A549 (cell line): ENCODE results near the gene NOX3. TPM values are rescaled to one million over a fixed set of nuclear protein-coding genes. Genes with fewer than 3 reads are reported as not detected.

Source experiments
- ATAC-seq, 2 experiments: fragments of 200-7000 bp in 1 of 2; fragments of >200 bp in 1 of 2; cut with Nextera tagmentation in 1 of 2; cut with Tn5 transposase in 1 of 2; 3 replicates each; pipeline versions ENCODE4 v1.8.0 to v1.9.1; 2018 to 2020; ENCODE audit warnings: mild to moderate bottlenecking in 1 of 2, moderate library complexity in 1 of 2
- CTCF ChIA-PET: fragments of 300-600 bp; sonication (Branson Sonifier 250); formaldehyde crosslinking; extraction: SDS; loops from one replicate; lab custom pipeline; 2021; ENCODE audit warnings: antibody characterized with exemption, inconsistent platforms; lab: Yijun Ruan, JAX
- POLR2A ChIA-PET: fragments of 350-600 bp; formaldehyde crosslinking; extraction: SDS; loops from one replicate; lab custom pipeline; 2021; ENCODE audit warnings: antibody characterized with exemption, inconsistent platforms; lab: Yijun Ruan, JAX
- DNase-seq, 2 experiments: peaks; one replicate each; pipeline versions ENCODE4 v3.0.0 to v3.0.0-alpha.2; 2011 to 2016; ENCODE audit warnings: low read depth in 1 of 2, low spot score in 1 of 2
- FAIRE-seq: peaks from 2 replicates; lab custom pipeline; 2011; peaks lifted over from hg19 to GRCh38; lab: Jason Lieb, UNC
- H3K27ac ChIP-seq, 2 experiments: fragments of >200 bp; sonication (Bioruptor Twin); formaldehyde crosslinking; 3 replicates each; pipeline ENCODE4 v1.5.1; 2016 to 2017
- H3K4me1 ChIP-seq: fragments of >200 bp; sonication (Bioruptor Twin); formaldehyde crosslinking; 3 replicates; pipeline ENCODE4 v1.6.1; 2016
- H3K4me2 ChIP-seq: fragments of >200 bp; sonication (Bioruptor Twin); formaldehyde crosslinking; 3 replicates; pipeline ENCODE4 v1.6.1; 2016
- H3K4me3 ChIP-seq: fragments of >200 bp; sonication (Bioruptor Twin); formaldehyde crosslinking; 3 replicates; pipeline ENCODE4 v1.5.1; 2016
- H3K9me3 ChIP-seq: fragments of >200 bp; sonication (Bioruptor Twin); formaldehyde crosslinking; 3 replicates; pipeline ENCODE4 v1.6.1; 2016
- CBX2 ChIP-seq: fragments of 200-600 bp; sonication (generic); IDR thresholded peaks from 2 replicates; pipeline ENCODE4 v1.6.1; 2016; ENCODE audit warnings: low read depth, mild to moderate bottlenecking, borderline replicate concordance
- EHF ChIP-seq: fragments of 250-450 bp; sonication (Bioruptor Pico); IDR thresholded peaks from 2 replicates; pipeline ENCODE4 v1.5.0; 2020; ENCODE audit warnings: mild to moderate bottlenecking
- FOSB ChIP-seq: fragments of 250-450 bp; sonication (Bioruptor Pico); IDR thresholded peaks from 2 replicates; pipeline ENCODE4 v1.5.0; 2020; ENCODE audit warnings: mild to moderate bottlenecking, moderate library complexity
- FOSL2 ChIP-seq, 2 experiments: fragments of 450-650 bp in 1 of 2; fragments of >200 bp in 1 of 2; sonication (Bioruptor Twin) in 1 of 2; formaldehyde crosslinking; IDR thresholded peaks; 2 replicates each; pipeline versions ENCODE4 v1.5.0 to v1.6.1; 2016 to 2020; ENCODE audit warnings: mild to moderate bottlenecking in 1 of 2, moderate library complexity in 1 of 2
- HEYL ChIP-seq: fragments of 250-450 bp; sonication (Bioruptor Pico); IDR thresholded peaks from 2 replicates; pipeline ENCODE4 v1.8.0; 2021; ENCODE audit warnings: mild to moderate bottlenecking, moderate library complexity
- HMGXB4 ChIP-seq: fragments of 250-450 bp; sonication (Bioruptor Pico); IDR thresholded peaks from 2 replicates; pipeline ENCODE4 v1.5.0; 2021; ENCODE audit warnings: mild to moderate bottlenecking, moderate library complexity, borderline replicate concordance
- HOXB13 ChIP-seq: fragments of 250-450 bp; sonication (Bioruptor Pico); IDR thresholded peaks from 2 replicates; pipeline ENCODE4 v1.5.0; 2020; ENCODE audit warnings: low read depth, mild to moderate bottlenecking, moderate library complexity
- HOXB5 ChIP-seq: fragments of 250-450 bp; sonication (Bioruptor Pico); IDR thresholded peaks from 2 replicates; pipeline ENCODE4 v1.5.0; 2020; ENCODE audit warnings: mild to moderate bottlenecking, moderate library complexity
- JUNB ChIP-seq: fragments of >200 bp; sonication (Bioruptor Twin); formaldehyde crosslinking; IDR thresholded peaks from 2 replicates; pipeline ENCODE4 v1.6.1; 2016
- MAX ChIP-seq: IDR thresholded peaks from 2 replicates; pipeline ENCODE4 v1.6.1; 2012
- MAZ ChIP-seq: fragments of 150-350 bp; IDR thresholded peaks from 2 replicates; pipeline ENCODE4 v1.6.1; 2014; ENCODE audit warnings: antibody characterized with exemption, low read depth, low read length, borderline replicate concordance
- NFE2L2 ChIP-seq: fragments of 150-350 bp; conservative IDR thresholded peaks from 2 replicates; pipeline ENCODE4 v1.6.1; 2014; ENCODE audit warnings: low read length
- PHF8 ChIP-seq: fragments of 200-600 bp; sonication (generic); IDR thresholded peaks from 2 replicates; pipeline ENCODE4 v1.6.1; 2016; ENCODE audit warnings: low read depth, mild to moderate bottlenecking, antibody characterized with exemption, moderate library complexity, borderline replicate concordance
- POLR2A ChIP-seq: IDR thresholded peaks from 2 replicates; pipeline ENCODE4 v1.6.1; 2012; ENCODE audit warnings: mild to moderate bottlenecking, low read length
- RAD21 ChIP-seq, 2 experiments: fragments of >200 bp in 1 of 2; sonication (Bioruptor Twin) in 1 of 2; formaldehyde crosslinking in 1 of 2; IDR thresholded peaks in 1 of 2; conservative IDR thresholded peaks in 1 of 2; 2 replicates in 1 of 2; 3 replicates in 1 of 2; pipeline ENCODE4 v1.6.1; 2012 to 2018; ENCODE audit warnings: inconsistent platforms in 1 of 2
- SREBF2 ChIP-seq: fragments of 450-650 bp; IDR thresholded peaks from 2 replicates; pipeline ENCODE4 v1.6.1; 2014; ENCODE audit warnings: mild to moderate bottlenecking, moderate library complexity
- USF2 ChIP-seq: fragments of 450-650 bp; IDR thresholded peaks from 2 replicates; pipeline ENCODE4 v1.6.1; 2014; ENCODE audit warnings: antibody characterized with exemption
- ZC3H11A ChIP-seq: fragments of 450-650 bp; IDR thresholded peaks from 2 replicates; pipeline ENCODE4 v1.6.1; 2014; ENCODE audit warnings: antibody characterized with exemption, mild to moderate bottlenecking
- ZSCAN20 ChIP-seq: fragments of 250-450 bp; sonication (Bioruptor Pico); IDR thresholded peaks from 2 replicates; pipeline ENCODE4 v1.8.0; 2022; ENCODE audit warnings: mild to moderate bottlenecking, moderate library complexity
- WGBS: methylation state at CpG from one replicate; pipeline ENCODE4 v1.1.6; 2017; ENCODE audit errors: missing lambda C conversion rate; 5-methylcytosine and 5-hydroxymethylcytosine counted together
- polyA plus RNA-seq, 4 experiments: library from polyadenylated mRNA; depleted of rRNA in 3 of 4; stranded (reverse); fragments of >200 nt; fragmentation: RNase III in 1 of 4; extraction: RNeasy Plus Mini Kit Qiagen cat#74134 plus additional on column Dnase treatment in 1 of 4; gene quantifications; 2 replicates in 3 of 4; 3 replicates in 1 of 4; pipeline ENCODE4 v1.2.3, GENCODE V29; 2011 to 2017
- TF ChIP-seq, protein P1 (sequence below): fragments of 200-600 bp; sonication (generic); IDR thresholded peaks from 2 replicates; pipeline ENCODE4 v1.6.1; 2016; ENCODE audit warnings: antibody characterized with exemption, mild to moderate bottlenecking, moderate library complexity
- TF ChIP-seq, protein P2 (sequence below): fragments of 250-450 bp; sonication (Bioruptor Pico); IDR thresholded peaks from 2 replicates; pipeline ENCODE4 v1.5.0; 2020; ENCODE audit warnings: low read depth, mild to moderate bottlenecking, moderate library complexity
- TF ChIP-seq, protein P3 (sequence below): IDR thresholded peaks from 2 replicates; pipeline ENCODE4 v1.6.1; 2012

The NOX3 gene
- polyA plus RNA-seq, 2 of the 4 experiments (the other 2 are of a cell fraction): not detected

- TF ChIP-seq, protein P1, sequence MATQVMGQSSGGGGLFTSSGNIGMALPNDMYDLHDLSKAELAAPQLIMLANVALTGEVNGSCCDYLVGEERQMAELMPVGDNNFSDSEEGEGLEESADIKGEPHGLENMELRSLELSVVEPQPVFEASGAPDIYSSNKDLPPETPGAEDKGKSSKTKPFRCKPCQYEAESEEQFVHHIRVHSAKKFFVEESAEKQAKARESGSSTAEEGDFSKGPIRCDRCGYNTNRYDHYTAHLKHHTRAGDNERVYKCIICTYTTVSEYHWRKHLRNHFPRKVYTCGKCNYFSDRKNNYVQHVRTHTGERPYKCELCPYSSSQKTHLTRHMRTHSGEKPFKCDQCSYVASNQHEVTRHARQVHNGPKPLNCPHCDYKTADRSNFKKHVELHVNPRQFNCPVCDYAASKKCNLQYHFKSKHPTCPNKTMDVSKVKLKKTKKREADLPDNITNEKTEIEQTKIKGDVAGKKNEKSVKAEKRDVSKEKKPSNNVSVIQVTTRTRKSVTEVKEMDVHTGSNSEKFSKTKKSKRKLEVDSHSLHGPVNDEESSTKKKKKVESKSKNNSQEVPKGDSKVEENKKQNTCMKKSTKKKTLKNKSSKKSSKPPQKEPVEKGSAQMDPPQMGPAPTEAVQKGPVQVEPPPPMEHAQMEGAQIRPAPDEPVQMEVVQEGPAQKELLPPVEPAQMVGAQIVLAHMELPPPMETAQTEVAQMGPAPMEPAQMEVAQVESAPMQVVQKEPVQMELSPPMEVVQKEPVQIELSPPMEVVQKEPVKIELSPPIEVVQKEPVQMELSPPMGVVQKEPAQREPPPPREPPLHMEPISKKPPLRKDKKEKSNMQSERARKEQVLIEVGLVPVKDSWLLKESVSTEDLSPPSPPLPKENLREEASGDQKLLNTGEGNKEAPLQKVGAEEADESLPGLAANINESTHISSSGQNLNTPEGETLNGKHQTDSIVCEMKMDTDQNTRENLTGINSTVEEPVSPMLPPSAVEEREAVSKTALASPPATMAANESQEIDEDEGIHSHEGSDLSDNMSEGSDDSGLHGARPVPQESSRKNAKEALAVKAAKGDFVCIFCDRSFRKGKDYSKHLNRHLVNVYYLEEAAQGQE: no peak
- TF ChIP-seq ZSCAN20 (no peak), CBX2 (no peak), HEYL (CRISPR knock-in tag) (no peak), JUNB (no peak), HOXB13 (CRISPR knock-in tag) (no peak)
Observed at GRCh38 chr6:155486721-155487294, 31.2 kb upstream of the NOX3 start (continued).

DNA sequence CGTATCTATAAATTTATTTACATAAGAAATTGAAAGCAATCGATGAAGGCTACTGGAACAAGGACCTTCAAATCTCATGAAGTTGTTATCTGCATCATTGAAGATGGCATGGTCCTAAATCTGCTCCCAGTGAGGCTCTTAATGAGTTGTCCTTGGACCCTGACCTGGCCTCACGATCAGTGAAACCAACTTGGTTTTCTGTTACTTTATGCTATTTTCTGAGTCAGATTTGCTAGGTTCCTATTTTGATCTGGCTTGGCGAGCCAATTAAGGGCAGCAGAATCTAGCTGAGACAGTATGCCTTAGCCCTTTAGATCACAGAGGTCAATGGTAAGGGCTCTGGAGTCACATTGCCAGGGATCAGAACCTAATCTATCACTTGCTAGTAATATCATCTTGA is 30.1 kb upstream of the NOX3 start:
- peaks cover 11% of the 10 kb centered on the region; the same call in 2 of the 3 replicates for H3K9me3 ChIP-seq
- DNase-seq: no peak
- H3K4me2 ChIP-seq: no peak overlapping the region
- no peak overlapping the region for H3K4me3 ChIP-seq
- CTCF ChIA-PET: no interaction called here
- no peak for FAIRE-seq
- TF ChIP-seq FOSB (no peak), NFE2L2 (no peak), RAD21 (conservative IDR thresholded peaks at IDR 0.05 in 1 of 2, IDR thresholded peaks at IDR 0.05 in 1 of 2) (no peak), ZC3H11A (no peak), USF2 (no peak), EHF (CRISPR knock-in tag) (no peak), MAZ (no peak), HMGXB4 (CRISPR knock-in tag) (no peak), MAX (no peak), ZSCAN20 (no peak), POLR2A (no peak), HOXB5 (CRISPR knock-in tag) (no peak), PHF8 (no peak), SREBF2 (no peak), FOSL2 (IDR thresholded peaks at IDR 0.05) (no peak), FOSL2 (CRISPR knock-in tag; IDR thresholded peaks at IDR 0.05) (no peak), CBX2 (no peak)
- TF ChIP-seq, protein P2, sequence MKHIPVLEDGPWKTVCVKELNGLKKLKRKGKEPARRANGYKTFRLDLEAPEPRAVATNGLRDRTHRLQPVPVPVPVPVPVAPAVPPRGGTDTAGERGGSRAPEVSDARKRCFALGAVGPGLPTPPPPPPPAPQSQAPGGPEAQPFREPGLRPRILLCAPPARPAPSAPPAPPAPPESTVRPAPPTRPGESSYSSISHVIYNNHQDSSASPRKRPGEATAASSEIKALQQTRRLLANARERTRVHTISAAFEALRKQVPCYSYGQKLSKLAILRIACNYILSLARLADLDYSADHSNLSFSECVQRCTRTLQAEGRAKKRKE (CRISPR knock-in tag): no peak
- TF ChIP-seq, protein P3, sequence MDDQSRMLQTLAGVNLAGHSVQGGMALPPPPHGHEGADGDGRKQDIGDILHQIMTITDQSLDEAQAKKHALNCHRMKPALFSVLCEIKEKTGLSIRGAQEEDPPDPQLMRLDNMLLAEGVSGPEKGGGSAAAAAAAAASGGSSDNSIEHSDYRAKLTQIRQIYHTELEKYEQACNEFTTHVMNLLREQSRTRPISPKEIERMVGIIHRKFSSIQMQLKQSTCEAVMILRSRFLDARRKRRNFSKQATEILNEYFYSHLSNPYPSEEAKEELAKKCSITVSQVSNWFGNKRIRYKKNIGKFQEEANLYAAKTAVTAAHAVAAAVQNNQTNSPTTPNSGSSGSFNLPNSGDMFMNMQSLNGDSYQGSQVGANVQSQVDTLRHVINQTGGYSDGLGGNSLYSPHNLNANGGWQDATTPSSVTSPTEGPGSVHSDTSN: no peak
- TF ChIP-seq, all 56 proteins: peak for 0
- no peak overlapping the region for H3K27ac ChIP-seq
- POLR2A ChIA-PET: no interaction called here
- no peak for ATAC-seq
- 0 out of 3 replicates have a peak, but pooled peaks cover under 1% of the 10 kb centered on the region for H3K4me1 ChIP-seq
- WGBS: 81% methylated on average over 4 of the region's 4 CpGs
